ENCODE results near the gene NUDT8.

DNA sequence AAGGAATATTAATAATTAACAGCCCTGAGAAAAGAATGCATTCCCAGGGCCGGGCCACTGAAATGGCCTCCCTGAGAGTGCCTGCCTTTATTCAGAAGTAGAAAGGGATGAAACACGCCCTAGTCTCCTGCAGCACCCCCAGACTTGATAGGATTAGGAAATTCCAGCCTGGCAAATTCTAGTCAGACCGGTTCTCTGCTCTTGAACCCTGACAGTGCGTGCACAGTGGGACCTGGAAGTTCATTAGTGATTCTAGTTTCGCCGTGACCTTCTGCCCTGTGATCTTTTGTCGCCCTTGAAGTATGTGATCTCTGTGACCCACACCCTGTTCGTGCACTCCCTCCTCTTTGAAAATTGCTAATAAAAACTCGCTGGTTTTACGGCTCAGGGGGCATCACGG is 48.3 kb downstream of the NUDT8 start:
- TF ChIP-seq, protein P1, sequence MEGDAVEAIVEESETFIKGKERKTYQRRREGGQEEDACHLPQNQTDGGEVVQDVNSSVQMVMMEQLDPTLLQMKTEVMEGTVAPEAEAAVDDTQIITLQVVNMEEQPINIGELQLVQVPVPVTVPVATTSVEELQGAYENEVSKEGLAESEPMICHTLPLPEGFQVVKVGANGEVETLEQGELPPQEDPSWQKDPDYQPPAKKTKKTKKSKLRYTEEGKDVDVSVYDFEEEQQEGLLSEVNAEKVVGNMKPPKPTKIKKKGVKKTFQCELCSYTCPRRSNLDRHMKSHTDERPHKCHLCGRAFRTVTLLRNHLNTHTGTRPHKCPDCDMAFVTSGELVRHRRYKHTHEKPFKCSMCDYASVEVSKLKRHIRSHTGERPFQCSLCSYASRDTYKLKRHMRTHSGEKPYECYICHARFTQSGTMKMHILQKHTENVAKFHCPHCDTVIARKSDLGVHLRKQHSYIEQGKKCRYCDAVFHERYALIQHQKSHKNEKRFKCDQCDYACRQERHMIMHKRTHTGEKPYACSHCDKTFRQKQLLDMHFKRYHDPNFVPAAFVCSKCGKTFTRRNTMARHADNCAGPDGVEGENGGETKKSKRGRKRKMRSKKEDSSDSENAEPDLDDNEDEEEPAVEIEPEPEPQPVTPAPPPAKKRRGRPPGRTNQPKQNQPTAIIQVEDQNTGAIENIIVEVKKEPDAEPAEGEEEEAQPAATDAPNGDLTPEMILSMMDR (conservative IDR thresholded peaks at IDR 0.05): no peak
- no peak for TF ChIP-seq EZH2 (IDR thresholded peaks at IDR 0.05; ENCODE audit: low read depth)

Data from PC-9 (cell line).